Keratinocyte (primary cell): ENCODE results near the gene GPX2. TPM values are rescaled to one million over a fixed set of nuclear protein-coding genes. Genes with fewer than 3 reads are reported as not detected.

Experiments
- DNase-seq: peaks from one replicate; pipeline ENCODE4 v3.0.0-alpha.2; 2011; ENCODE audit warnings: low read depth, missing footprints, low spot score
- FAIRE-seq: peaks from 2 replicates; lab custom pipeline; 2011; peaks lifted over from hg19 to GRCh38; lab: Jason Lieb, UNC
- H2AFZ ChIP-seq: 2 replicates; pipeline ENCODE4 v1.6.0; 2012; ENCODE audit warnings: low read length, control low read depth, inconsistent platforms; ENCODE audit not compliant: control insufficient read depth
- H3K27ac ChIP-seq: 2 replicates; pipeline ENCODE4 v1.5.1; 2011; ENCODE audit warnings: low read length; ENCODE audit not compliant: control insufficient read depth, insufficient read depth
- H3K27me3 ChIP-seq: 3 replicates; pipeline ENCODE4 v1.6.0; 2011; ENCODE audit warnings: low read length; ENCODE audit not compliant: control insufficient read depth, insufficient read depth; ENCODE audit errors: extremely low read depth
- H3K36me3 ChIP-seq, 2 experiments: 2 replicates in 1 of 2; 3 replicates in 1 of 2; pipeline ENCODE4 v1.5.1; 2011; ENCODE audit warnings: low read length in 2 of 2, mild to moderate bottlenecking in 1 of 2; ENCODE audit not compliant: control insufficient read depth in 2 of 2, insufficient read depth in 2 of 2; ENCODE audit errors: extremely low read depth in 1 of 2
- H3K4me1 ChIP-seq: 3 replicates; pipeline ENCODE4 v1.5.1; 2011; ENCODE audit warnings: low read length; ENCODE audit not compliant: control insufficient read depth, insufficient read depth; ENCODE audit errors: extremely low read depth
- H3K4me2 ChIP-seq: 3 replicates; pipeline ENCODE4 v1.6.0; 2011; ENCODE audit warnings: low read depth, low read length; ENCODE audit not compliant: control insufficient read depth, insufficient read depth; ENCODE audit errors: extremely low read depth
- H3K4me3 ChIP-seq, 3 experiments: fragments of 200-600 bp in 1 of 3; sonication (generic) in 1 of 3; 2 replicates in 2 of 3; 3 replicates in 1 of 3; pipeline ENCODE4 v1.5.1; 2011 to 2016; ENCODE audit warnings: low read length in 3 of 3, mild to moderate bottlenecking in 3 of 3, control low read depth in 2 of 3, inconsistent platforms in 1 of 3, low read depth in 1 of 3, mixed read lengths in 1 of 3, mixed run types in 1 of 3, moderate library complexity in 1 of 3; ENCODE audit not compliant: control insufficient read depth in 2 of 3, insufficient read depth in 2 of 3; ENCODE audit errors: extremely low read depth in 1 of 3
- H3K79me2 ChIP-seq: 2 replicates; pipeline ENCODE4 v1.6.0; 2012; ENCODE audit warnings: low read length; ENCODE audit not compliant: control insufficient read depth, insufficient read depth
- H3K9ac ChIP-seq: 3 replicates; pipeline ENCODE4 v1.6.0; 2011; ENCODE audit warnings: low read length; ENCODE audit not compliant: control insufficient read depth, insufficient read depth; ENCODE audit errors: extremely low read depth
- H3K9me1 ChIP-seq: 3 replicates; pipeline ENCODE4 v1.6.0; 2011; ENCODE audit warnings: low read length; ENCODE audit not compliant: control insufficient read depth, insufficient read depth; ENCODE audit errors: extremely low read depth
- H3K9me3 ChIP-seq: 2 replicates; pipeline ENCODE4 v1.5.1; 2012; ENCODE audit warnings: low read depth, low read length; ENCODE audit not compliant: control insufficient read depth
- H4K20me1 ChIP-seq: 3 replicates; pipeline ENCODE4 v1.6.0; 2011; ENCODE audit warnings: low read length; ENCODE audit not compliant: control insufficient read depth, insufficient read depth; ENCODE audit errors: extremely low read depth
- CTCF ChIP-seq, 3 experiments: IDR thresholded peaks in 1 of 3; conservative IDR thresholded peaks in 1 of 3; optimal IDR thresholded peaks in 1 of 3; 2 replicates in 2 of 3; 3 replicates in 1 of 3; pipeline versions ENCODE3 to v1.5.1; 2011; ENCODE audit warnings: low read length in 3 of 3, mild to moderate bottlenecking in 3 of 3, moderate library complexity in 2 of 3, control low read depth in 1 of 3, inconsistent platforms in 1 of 3; ENCODE audit not compliant: insufficient read depth in 2 of 3; ENCODE audit errors: extremely low read depth in 1 of 3
- EZH2 ChIP-seq: IDR thresholded peaks from one replicate; pipeline ENCODE4 v1.6.1; 2012; ENCODE audit warnings: inconsistent platforms, mild to moderate bottlenecking, low read length, moderate library complexity
- dilution Hi-C: fragments of 300-500 bp; cut with MboI; formaldehyde crosslinking; loops from one replicate; pipeline ENCODE4 v1.7.0; 2020; ENCODE audit warnings: low sequenced_read_pairs; ENCODE audit not compliant: extremely low pct_ligation_motif_present
- polyA plus RNA-seq, 5 experiments: library from polyadenylated mRNA; depleted of rRNA in 3 of 5; stranded (reverse) in 3 of 5; stranded (forward) in 1 of 5; unstranded in 1 of 5; fragments of >200 nt; gene quantifications; 1 replicate in 1 of 5; 2 replicates in 3 of 5; 3 replicates in 1 of 5; pipeline versions ENCODE4 v1.2.1 to v1.2.3, GENCODE V29; 2011 to 2012; ENCODE audit warnings: missing spikeins in 2 of 5, low read depth in 1 of 5, low replicate concordance in 1 of 5

The GPX2 gene
- polyA plus RNA-seq, 1 donor (not counting 4 experiments of a cell fraction or from before 2014, with no cell fraction given): 47.0 TPM

- TF ChIP-seq EZH2: no peak
- no peak for TF ChIP-seq CTCF (optimal IDR thresholded peaks at IDR 0.05 in 1 of 3, IDR thresholded peaks at IDR 0.05 in 1 of 3, conservative IDR thresholded peaks at IDR 0.05 in 1 of 3; ENCODE audit: extremely low read depth in 1 of 3, insufficient read depth in 2 of 3, low read length in 3 of 3)
- H3K4me1 ChIP-seq: no peaks in the 10 kb centered on the region
- H4K20me1 ChIP-seq: no peaks in the 10 kb centered on the region
- peaks cover 5 to 19% of the 10 kb centered on the region in 2 experiments for H3K36me3 ChIP-seq
- H3K4me3 ChIP-seq: no peak overlapping the region
- dilution Hi-C loops: no loop called here
- no peaks in the 10 kb centered on the region for H3K9me3 ChIP-seq
- no peak overlapping the region for H3K9ac ChIP-seq
- no peak for DNase-seq
- no peaks in the 10 kb centered on the region for H3K9me1 ChIP-seq
- no peak overlapping the region for H2AFZ ChIP-seq
- H3K4me2 ChIP-seq: no peak overlapping the region
- no peaks in the 10 kb centered on the region for H3K27me3 ChIP-seq
- H3K79me2 ChIP-seq: no peaks in the 10 kb centered on the region
- no peak overlapping the region for H3K27ac ChIP-seq
- FAIRE-seq: no peak
Observed at GRCh38 chr14:64934338-64934929, 8.1 kb downstream of the GPX2 start.

- Histone ChIP-seq H3K4me1 (no peaks in the 10 kb centered on the region), H3K9me1 (no peaks in the 10 kb centered on the region), H3K9ac (no peak overlapping the region), H3K27me3 (no peaks in the 10 kb centered on the region), H3K4me3 (no peak overlapping the region), H3K79me2 (no peaks in the 10 kb centered on the region), H3K9me3 (no peaks in the 10 kb centered on the region), H2AFZ (no peak overlapping the region), H4K20me1 (no peaks in the 10 kb centered on the region), H3K27ac (no peak overlapping the region), H3K4me2 (no peak overlapping the region), H3K36me3 (peaks cover 8 to 25% of the 10 kb centered on the region in 2 experiments)
- TF ChIP-seq CTCF (optimal IDR thresholded peaks at IDR 0.05 in 1 of 3, IDR thresholded peaks at IDR 0.05 in 1 of 3, conservative IDR thresholded peaks at IDR 0.05 in 1 of 3; ENCODE audit: extremely low read depth in 1 of 3, insufficient read depth in 2 of 3, low read length in 3 of 3): no peak
- TF ChIP-seq EZH2: no peak
- FAIRE-seq (no peak), DNase-seq (no peak)
- dilution Hi-C loops: no loop called here
Observed at GRCh38 chr14:64932231-64932630, 10.3 kb downstream of the GPX2 start.
